ENCODE measurements around the gene APOBR. TPM values are rescaled to one million over a fixed set of nuclear protein-coding genes. Genes with fewer than 3 reads are reported as not detected.
"Not testable (repeated sequence)": the region's sequence is repeated elsewhere in the genome, so short reads cannot be mapped to it uniquely, and the experiment has no call there.

Gene APOBR
- total RNA-seq, 1 experiment from 2014 or later: 0.05 TPM

DNA sequence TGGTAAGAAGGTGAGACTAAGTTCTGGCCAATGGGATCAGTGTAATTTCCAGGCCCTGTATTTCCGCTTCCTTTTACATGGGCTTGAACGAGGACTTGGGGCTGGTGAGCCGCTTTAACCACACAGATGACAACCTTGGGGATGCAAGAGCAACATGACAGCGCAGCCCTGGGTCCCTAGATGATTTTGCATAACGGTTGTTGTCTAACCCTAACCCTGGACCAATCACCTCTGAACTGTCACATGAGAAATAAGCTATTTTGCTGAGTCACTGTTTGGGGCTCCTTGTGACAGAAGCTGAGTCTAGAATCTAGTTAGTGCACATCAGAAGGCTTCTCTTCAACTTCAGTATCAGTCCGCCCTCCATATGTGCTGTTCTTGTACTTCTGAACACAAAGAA, 47.4 kb upstream of the APOBR start:
- H3K27ac ChIP-seq (ENCODE audit: low read depth, low read length); H3K4me3 ChIP-seq (replicated peaks in 1 of 2; ENCODE audit: low read depth in 1 of 2, low read length in 2 of 2); BruUV-seq (replicated peaks); RAD21 ChIA-PET (ENCODE audit: low non-redundant PET in 1 of 2, low total read pairs in 2 of 2, uncharacterized antibody in 2 of 2, unreplicated experiment in 2 of 2); H3K4me1 ChIP-seq (ENCODE audit: control insufficient read depth in 1 of 2, insufficient read depth in 2 of 2, low read length in 2 of 2); DNase-seq (ENCODE audit: low read depth, low spot score); H3K27me3 ChIP-seq (ENCODE audit: insufficient read depth, low read length); H4K20me1 ChIP-seq (ENCODE audit: insufficient read depth); H3K4me2 ChIP-seq (ENCODE audit: low read length); H2AFZ ChIP-seq (ENCODE audit: low read depth, low read length, poor library complexity, severe bottlenecking); ATAC-seq; H3K36me3 ChIP-seq (ENCODE audit: control insufficient read depth in 1 of 2, insufficient read depth in 2 of 2, low read length in 2 of 2); H3K9me2 ChIP-seq (ENCODE audit: insufficient read depth); H3K9me3 ChIP-seq (ENCODE audit: control insufficient read depth in 1 of 2, insufficient read depth in 1 of 2, low read depth in 1 of 2, low read length in 2 of 2); H3K9ac ChIP-seq (ENCODE audit: low read length); CTCF ChIA-PET; H3K79me2 ChIP-seq (ENCODE audit: insufficient read depth, low read length); POLR2A ChIA-PET; intact Hi-C loops (cut with micrococcal nuclease): not testable (repeated sequence)

DNA sequence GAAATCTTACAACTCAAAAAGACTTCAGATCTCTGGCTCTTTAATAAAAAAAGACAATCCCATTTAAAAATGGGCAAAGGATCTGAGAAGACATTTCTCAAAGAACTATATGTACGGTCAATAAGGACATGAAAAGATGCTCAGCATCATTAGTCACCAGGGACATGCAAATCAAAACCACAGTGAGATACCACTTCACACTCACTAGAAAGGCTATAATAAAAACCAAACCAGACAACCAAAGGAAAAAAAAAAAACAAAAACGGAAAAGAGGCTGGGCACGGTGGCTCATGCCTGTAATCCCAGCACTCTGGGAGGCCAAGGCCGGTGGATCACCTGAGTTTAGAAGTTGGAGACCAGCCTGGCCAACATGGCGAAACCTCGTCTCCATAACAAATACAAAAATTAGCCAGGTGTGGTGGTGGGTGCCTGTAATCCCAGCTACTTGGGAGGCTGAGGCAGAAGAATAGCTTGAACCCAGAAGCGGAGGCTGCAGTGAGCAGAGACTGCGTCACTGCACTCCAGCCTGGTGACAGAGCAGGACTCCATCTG, 20.7 kb upstream of the APOBR start:
- no TSS peak for BruUV-seq (replicated peaks)
- H3K36me3 ChIP-seq (ENCODE audit: control insufficient read depth in 1 of 2, insufficient read depth in 2 of 2, low read length in 2 of 2): no peaks in the 10 kb centered on the region
- RAD21 ChIA-PET (ENCODE audit: low non-redundant PET in 1 of 2, low total read pairs in 2 of 2, uncharacterized antibody in 2 of 2, unreplicated experiment in 2 of 2): no interaction called here
- H3K4me2 ChIP-seq (ENCODE audit: low read length): no peak overlapping the region
- no peaks in the 10 kb centered on the region for H3K4me1 ChIP-seq (ENCODE audit: control insufficient read depth in 1 of 2, insufficient read depth in 2 of 2, low read length in 2 of 2)
- CTCF ChIA-PET: no interaction called here
- intact Hi-C loops (cut with micrococcal nuclease): no loop called here
- no peak overlapping the region for H2AFZ ChIP-seq (ENCODE audit: low read depth, low read length, poor library complexity, severe bottlenecking)
- no peaks in the 10 kb centered on the region for H3K9me3 ChIP-seq (ENCODE audit: control insufficient read depth in 1 of 2, insufficient read depth in 1 of 2, low read depth in 1 of 2, low read length in 2 of 2)
- no peak for DNase-seq (ENCODE audit: low read depth, low spot score)
- POLR2A ChIA-PET: no interaction called here
- no peaks in the 10 kb centered on the region for H3K79me2 ChIP-seq (ENCODE audit: insufficient read depth, low read length)
- H3K9me2 ChIP-seq (ENCODE audit: insufficient read depth): no peaks in the 10 kb centered on the region
- no peaks in the 10 kb centered on the region for H4K20me1 ChIP-seq (ENCODE audit: insufficient read depth)
- TF ChIP-seq EGR1 (IDR thresholded peaks at IDR 0.05; ENCODE audit: low read depth) (no peak), ZNF274 (IDR thresholded peaks at IDR 0.05; ENCODE audit: low read depth, low read length) (no peak)
- H3K4me3 ChIP-seq (replicated peaks in 1 of 2; ENCODE audit: low read depth in 1 of 2, low read length in 2 of 2): no peak overlapping the region
- H3K27me3 ChIP-seq (ENCODE audit: insufficient read depth, low read length): no peaks in the 10 kb centered on the region
- no peak overlapping the region for H3K27ac ChIP-seq (ENCODE audit: low read depth, low read length)
- ATAC-seq: no peak
- H3K9ac ChIP-seq (ENCODE audit: low read length): no peak overlapping the region

DNA sequence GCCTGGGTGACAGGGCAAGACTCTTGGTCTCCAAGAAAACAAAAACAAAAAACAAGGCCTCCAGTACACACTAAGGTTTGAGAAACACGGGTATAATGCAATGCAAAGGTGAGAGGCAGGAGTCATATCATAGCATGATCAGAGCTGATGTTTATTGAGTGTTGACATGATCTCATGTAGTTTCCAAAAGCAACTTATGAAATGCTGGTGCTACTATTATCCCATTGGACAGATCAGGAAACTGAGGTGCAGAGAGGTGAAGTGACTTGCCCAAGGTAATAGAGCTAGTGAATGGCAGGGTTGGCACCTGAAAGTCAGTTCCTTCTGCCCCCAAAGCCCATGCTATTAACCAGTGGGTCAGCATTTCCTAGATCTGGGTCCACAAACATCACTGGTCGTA, 19.2 kb upstream of the APOBR start:
- no peak overlapping the region for H3K4me2 ChIP-seq (ENCODE audit: low read length)
- H3K9ac ChIP-seq (ENCODE audit: low read length): no peak overlapping the region
- no peak overlapping the region for H2AFZ ChIP-seq (ENCODE audit: low read depth, low read length, poor library complexity, severe bottlenecking)
- H3K27ac ChIP-seq (ENCODE audit: low read depth, low read length): no peak overlapping the region
- H3K79me2 ChIP-seq (ENCODE audit: insufficient read depth, low read length): no peaks in the 10 kb centered on the region
- intact Hi-C loops (cut with micrococcal nuclease): no loop called here
- H3K9me2 ChIP-seq (ENCODE audit: insufficient read depth): no peaks in the 10 kb centered on the region
- no TSS peak for BruUV-seq (replicated peaks)
- TF ChIP-seq EZH2phosphoT487 (IDR thresholded peaks at IDR 0.05; ENCODE audit: borderline replicate concordance) (no peak), ELF1 (IDR thresholded peaks at IDR 0.05; ENCODE audit: borderline replicate concordance, low read depth) (no peak), SIN3A (IDR thresholded peaks at IDR 0.05; ENCODE audit: low read depth) (no peak), CBX3 (IDR thresholded peaks at IDR 0.05; ENCODE audit: low read depth) (no peak), FOSL1 (IDR thresholded peaks at IDR 0.05; ENCODE audit: low read depth) (no peak), SRF (IDR thresholded peaks at IDR 0.05; ENCODE audit: low read depth) (no peak), ZFX (IDR thresholded peaks at IDR 0.05) (no peak)
- TF ChIP-seq, protein P1, sequence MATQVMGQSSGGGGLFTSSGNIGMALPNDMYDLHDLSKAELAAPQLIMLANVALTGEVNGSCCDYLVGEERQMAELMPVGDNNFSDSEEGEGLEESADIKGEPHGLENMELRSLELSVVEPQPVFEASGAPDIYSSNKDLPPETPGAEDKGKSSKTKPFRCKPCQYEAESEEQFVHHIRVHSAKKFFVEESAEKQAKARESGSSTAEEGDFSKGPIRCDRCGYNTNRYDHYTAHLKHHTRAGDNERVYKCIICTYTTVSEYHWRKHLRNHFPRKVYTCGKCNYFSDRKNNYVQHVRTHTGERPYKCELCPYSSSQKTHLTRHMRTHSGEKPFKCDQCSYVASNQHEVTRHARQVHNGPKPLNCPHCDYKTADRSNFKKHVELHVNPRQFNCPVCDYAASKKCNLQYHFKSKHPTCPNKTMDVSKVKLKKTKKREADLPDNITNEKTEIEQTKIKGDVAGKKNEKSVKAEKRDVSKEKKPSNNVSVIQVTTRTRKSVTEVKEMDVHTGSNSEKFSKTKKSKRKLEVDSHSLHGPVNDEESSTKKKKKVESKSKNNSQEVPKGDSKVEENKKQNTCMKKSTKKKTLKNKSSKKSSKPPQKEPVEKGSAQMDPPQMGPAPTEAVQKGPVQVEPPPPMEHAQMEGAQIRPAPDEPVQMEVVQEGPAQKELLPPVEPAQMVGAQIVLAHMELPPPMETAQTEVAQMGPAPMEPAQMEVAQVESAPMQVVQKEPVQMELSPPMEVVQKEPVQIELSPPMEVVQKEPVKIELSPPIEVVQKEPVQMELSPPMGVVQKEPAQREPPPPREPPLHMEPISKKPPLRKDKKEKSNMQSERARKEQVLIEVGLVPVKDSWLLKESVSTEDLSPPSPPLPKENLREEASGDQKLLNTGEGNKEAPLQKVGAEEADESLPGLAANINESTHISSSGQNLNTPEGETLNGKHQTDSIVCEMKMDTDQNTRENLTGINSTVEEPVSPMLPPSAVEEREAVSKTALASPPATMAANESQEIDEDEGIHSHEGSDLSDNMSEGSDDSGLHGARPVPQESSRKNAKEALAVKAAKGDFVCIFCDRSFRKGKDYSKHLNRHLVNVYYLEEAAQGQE (IDR thresholded peaks at IDR 0.05; ENCODE audit: low read depth): no peak
- RAD21 ChIA-PET (ENCODE audit: low non-redundant PET in 1 of 2, low total read pairs in 2 of 2, uncharacterized antibody in 2 of 2, unreplicated experiment in 2 of 2): no interaction called here
- no peaks in the 10 kb centered on the region for H3K9me3 ChIP-seq (ENCODE audit: control insufficient read depth in 1 of 2, insufficient read depth in 1 of 2, low read depth in 1 of 2, low read length in 2 of 2)
- H3K36me3 ChIP-seq (ENCODE audit: control insufficient read depth in 1 of 2, insufficient read depth in 2 of 2, low read length in 2 of 2): no peaks in the 10 kb centered on the region; a peak in 1 of 4 replicates
- no peaks in the 10 kb centered on the region for H4K20me1 ChIP-seq (ENCODE audit: insufficient read depth)
- DNase-seq (ENCODE audit: low read depth, low spot score): no peak
- POLR2A ChIA-PET: no interaction called here
- H3K4me1 ChIP-seq (ENCODE audit: control insufficient read depth in 1 of 2, insufficient read depth in 2 of 2, low read length in 2 of 2): no peaks in the 10 kb centered on the region
- H3K4me3 ChIP-seq (replicated peaks in 1 of 2; ENCODE audit: low read depth in 1 of 2, low read length in 2 of 2): no peak overlapping the region
- CTCF ChIA-PET: no interaction called here
- H3K27me3 ChIP-seq (ENCODE audit: insufficient read depth, low read length): no peaks in the 10 kb centered on the region
- ATAC-seq: no peak
